ENCODE data around the gene ANKK1.

ANKK1 gene

GRCh38 chr11:113370634-113371033 is 16.9 kb upstream of the ANKK1 start:
- DNase-seq = no peak
- H3K4me1 Mint-ChIP-seq (ENCODE audit: low read depth) = peaks cover 11% of the 10 kb centered on the region
- no peak overlapping the region for H3K4me3 Mint-ChIP-seq
- H3K36me3 Mint-ChIP-seq (ENCODE audit: low read depth) = peaks cover 61% of the 10 kb centered on the region
- H3K9me3 Mint-ChIP-seq = no peaks in the 10 kb centered on the region
- H3K27ac Mint-ChIP-seq = no peak overlapping the region
- no peaks in the 10 kb centered on the region for H3K27me3 Mint-ChIP-seq

DNA sequence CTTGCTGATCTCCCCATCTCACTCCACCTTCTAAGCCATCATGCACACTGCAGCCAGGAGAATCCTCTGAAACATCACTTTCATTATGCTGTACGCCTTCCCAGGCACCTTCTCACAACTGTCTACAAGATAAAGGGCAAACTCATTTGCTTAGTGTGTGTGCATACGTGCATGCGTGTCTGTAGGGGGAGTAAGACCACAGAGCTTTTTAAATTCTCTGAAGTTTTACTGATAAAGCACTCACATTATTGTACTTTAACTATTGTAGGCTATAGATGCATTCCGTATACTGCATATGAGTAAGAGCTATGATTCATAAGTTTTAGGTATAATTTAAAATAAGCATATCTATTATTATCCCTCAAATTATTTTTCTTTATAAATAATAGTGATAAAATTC is 15.3 kb upstream of the ANKK1 start:
- H3K27me3 Mint-ChIP-seq = no peaks in the 10 kb centered on the region
- H3K27ac Mint-ChIP-seq = no peak overlapping the region
- no peak overlapping the region for H3K4me3 Mint-ChIP-seq
- no peak for DNase-seq
- H3K36me3 Mint-ChIP-seq (ENCODE audit: low read depth) = peaks cover 45% of the 10 kb centered on the region
- no peaks in the 10 kb centered on the region for H3K4me1 Mint-ChIP-seq (ENCODE audit: low read depth)
- H3K9me3 Mint-ChIP-seq = no peaks in the 10 kb centered on the region

DNA sequence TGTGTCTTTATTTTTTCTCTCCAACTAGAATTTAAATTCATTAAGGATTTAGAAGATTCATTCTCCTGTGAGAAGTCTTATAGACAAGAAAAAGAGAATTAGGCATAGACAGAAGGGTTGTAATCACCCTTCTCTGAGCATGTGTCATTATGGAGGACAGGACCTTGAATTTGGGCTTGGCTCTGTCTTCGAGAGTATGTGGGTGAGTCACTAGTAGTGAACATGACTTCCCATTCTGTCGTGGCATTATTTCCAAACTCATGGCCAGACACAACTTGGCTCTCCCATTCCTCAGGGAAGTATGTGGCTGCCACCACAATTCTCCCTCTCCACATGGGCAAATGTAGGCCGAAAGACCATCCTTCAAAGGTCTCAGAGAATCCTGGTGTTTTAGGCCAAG is 14.3 kb upstream of the ANKK1 start:
- no peaks in the 10 kb centered on the region for H3K27me3 Mint-ChIP-seq
- no peak for DNase-seq
- peaks cover 37% of the 10 kb centered on the region for H3K36me3 Mint-ChIP-seq (ENCODE audit: low read depth)
- no peak overlapping the region for H3K27ac Mint-ChIP-seq
- H3K4me3 Mint-ChIP-seq = no peak overlapping the region
- H3K4me1 Mint-ChIP-seq (ENCODE audit: low read depth) = no peaks in the 10 kb centered on the region
- H3K9me3 Mint-ChIP-seq = no peaks in the 10 kb centered on the region

- H3K36me3 Mint-ChIP-seq (ENCODE audit: low read depth) = peaks cover 30% of the 10 kb centered on the region
Measured at GRCh38 chr11:113373981-113374560, 13.5 kb upstream of the ANKK1 start.

DNA sequence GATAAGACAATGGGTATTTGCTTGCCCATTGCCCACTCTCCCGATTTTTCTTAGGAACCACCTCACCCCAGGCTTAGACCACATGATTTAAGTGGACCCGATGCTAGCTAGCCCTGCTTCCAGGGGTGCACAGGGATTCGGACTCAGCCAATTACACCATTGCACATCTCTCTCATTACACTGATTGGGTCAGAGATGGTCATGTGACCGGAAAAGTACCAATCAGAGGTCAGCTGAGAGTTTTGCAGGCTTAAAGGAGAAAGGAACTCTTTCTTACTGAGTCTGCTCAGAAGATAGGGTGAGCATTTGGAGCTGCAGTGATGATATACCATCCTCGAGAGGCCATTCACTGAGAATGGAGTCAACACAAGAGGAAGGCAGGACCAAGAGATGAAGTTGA is 12.2 kb upstream of the ANKK1 start:
- Mint-ChIP-seq H3K4me3 (no peak overlapping the region), H3K27me3 (no peaks in the 10 kb centered on the region), H3K27ac (no peak overlapping the region), H3K36me3 (ENCODE audit: low read depth) (peaks cover 29% of the 10 kb centered on the region), H3K4me1 (ENCODE audit: low read depth) (no peaks in the 10 kb centered on the region), H3K9me3 (no peaks in the 10 kb centered on the region)
- no peak for DNase-seq

More at GRCh38 chr11:113373981-113374560, 13.5 kb upstream of the ANKK1 start:
- no peak overlapping the region for H3K27ac Mint-ChIP-seq
- H3K9me3 Mint-ChIP-seq = no peaks in the 10 kb centered on the region
- DNase-seq = no peak
- no peaks in the 10 kb centered on the region for H3K4me1 Mint-ChIP-seq (ENCODE audit: low read depth)
- no peak overlapping the region for H3K4me3 Mint-ChIP-seq
- no peaks in the 10 kb centered on the region for H3K27me3 Mint-ChIP-seq

GRCh38 chr11:113376156-113376555 is 11.4 kb upstream of the ANKK1 start:
- H3K4me1 Mint-ChIP-seq (ENCODE audit: low read depth) = no peaks in the 10 kb centered on the region
- H3K9me3 Mint-ChIP-seq = no peaks in the 10 kb centered on the region
- no peaks in the 10 kb centered on the region for H3K27me3 Mint-ChIP-seq
- no peak for DNase-seq
- peaks cover 30% of the 10 kb centered on the region for H3K36me3 Mint-ChIP-seq (ENCODE audit: low read depth)
- H3K27ac Mint-ChIP-seq = no peak overlapping the region
- no peak overlapping the region for H3K4me3 Mint-ChIP-seq

DNA sequence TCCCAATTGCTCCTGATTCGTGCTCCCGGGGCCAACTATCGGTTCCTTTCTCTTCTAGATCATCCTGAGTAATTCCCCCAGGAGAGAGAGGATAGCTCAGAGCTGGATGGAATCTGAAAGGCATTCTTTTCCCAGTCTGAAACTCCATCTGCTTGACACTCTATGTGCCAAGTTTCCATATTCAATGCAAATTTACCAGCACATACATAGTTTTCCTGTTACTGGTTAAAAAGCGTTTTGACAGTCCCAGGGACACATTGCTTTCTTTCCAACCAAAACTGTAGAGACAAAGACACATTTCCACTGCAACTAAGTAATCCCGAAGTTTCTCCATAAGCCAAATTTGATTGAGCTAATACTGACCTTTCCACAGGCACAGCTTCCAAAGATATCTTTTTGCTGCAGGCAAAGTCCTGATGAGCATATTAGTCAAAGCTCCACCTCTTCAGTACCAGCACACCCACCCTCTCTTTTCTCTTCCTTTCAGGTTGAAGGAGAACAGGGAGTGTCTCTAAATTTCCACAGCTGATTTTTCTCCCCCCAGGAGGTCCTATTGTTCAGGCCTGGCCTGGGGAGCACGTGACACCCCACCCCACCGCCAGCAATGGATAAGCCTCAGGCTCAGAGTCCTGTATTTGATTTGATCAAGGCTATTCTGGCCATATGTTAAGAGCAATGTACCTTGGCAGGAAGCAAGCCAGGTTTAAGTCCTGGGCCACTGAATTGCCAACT is 9.7 kb upstream of the ANKK1 start:
- Mint-ChIP-seq H3K36me3 (ENCODE audit: low read depth) (peaks cover 30% of the 10 kb centered on the region), H3K4me1 (ENCODE audit: low read depth) (no peaks in the 10 kb centered on the region), H3K27ac (no peak overlapping the region)

GRCh38 chr11:113378692-113379091 is 8.9 kb upstream of the ANKK1 start:
- Mint-ChIP-seq H3K27ac (no peak overlapping the region), H3K36me3 (ENCODE audit: low read depth) (peaks cover 26% of the 10 kb centered on the region), H3K4me1 (ENCODE audit: low read depth) (no peaks in the 10 kb centered on the region), H3K4me3 (no peak overlapping the region), H3K27me3 (no peaks in the 10 kb centered on the region), H3K9me3 (no peaks in the 10 kb centered on the region)
- no peak for DNase-seq

More for the DNA sequence above, 9.7 kb upstream of the ANKK1 start:
- H3K27me3 Mint-ChIP-seq = no peaks in the 10 kb centered on the region
- no peaks in the 10 kb centered on the region for H3K9me3 Mint-ChIP-seq
- H3K4me3 Mint-ChIP-seq = no peak overlapping the region
- DNase-seq = no peak

GRCh38 chr11:113382121-113382520 is 5.5 kb upstream of the ANKK1 start:
- Mint-ChIP-seq H3K4me1 (ENCODE audit: low read depth) (no peaks in the 10 kb centered on the region), H3K9me3 (no peaks in the 10 kb centered on the region), H3K27ac (no peak overlapping the region), H3K36me3 (ENCODE audit: low read depth) (peaks cover 21% of the 10 kb centered on the region), H3K4me3 (no peak overlapping the region), H3K27me3 (peaks cover 3% of the 10 kb centered on the region)
- no peak for DNase-seq

DNA sequence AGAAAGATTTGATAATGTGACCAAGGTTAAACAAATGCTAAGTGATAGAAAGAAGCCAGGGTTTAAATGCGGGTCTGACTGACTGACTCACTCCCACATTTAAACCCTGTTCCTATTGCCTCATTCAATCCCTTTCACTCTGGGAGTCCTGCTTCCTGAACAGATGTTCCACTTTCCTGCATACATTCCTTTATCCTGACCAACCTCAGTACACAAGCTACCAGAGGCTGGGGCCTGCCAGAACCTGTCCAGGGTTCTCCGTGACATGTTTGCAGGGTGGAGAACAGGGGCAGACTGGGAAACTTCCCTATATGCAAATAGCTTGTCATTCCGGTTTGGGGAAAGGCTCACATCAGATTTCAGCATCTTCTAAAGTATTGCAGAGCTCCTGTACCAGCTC is 3.0 kb upstream of the ANKK1 start:
- Mint-ChIP-seq H3K4me3 (no peak overlapping the region), H3K4me1 (ENCODE audit: low read depth) (no peaks in the 10 kb centered on the region), H3K36me3 (ENCODE audit: low read depth) (peaks cover 18% of the 10 kb centered on the region), H3K9me3 (no peaks in the 10 kb centered on the region), H3K27me3 (peaks cover 7% of the 10 kb centered on the region), H3K27ac (no peak overlapping the region)
- no peak for DNase-seq

DNA sequence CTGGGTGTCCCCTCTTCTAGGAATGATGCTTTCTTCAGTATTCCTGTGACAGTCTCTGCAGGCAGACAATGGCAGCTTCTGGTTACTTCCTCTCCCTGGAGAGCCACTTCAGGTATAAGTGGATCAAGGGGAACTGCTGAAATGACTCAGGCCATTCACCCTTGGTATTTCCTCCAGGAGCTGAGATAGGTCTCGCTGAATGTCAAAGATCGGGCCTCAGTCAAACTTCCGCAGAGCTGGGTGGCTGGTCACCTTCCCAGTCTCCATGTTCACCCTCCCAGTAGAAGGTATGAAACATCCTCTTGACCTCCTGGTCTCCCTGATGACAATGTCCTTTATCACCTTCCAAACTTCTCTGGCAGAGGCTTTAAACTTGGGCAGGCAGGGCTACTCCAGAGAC is 1.8 kb upstream of the ANKK1 start:
- no peak for DNase-seq
- H3K4me3 Mint-ChIP-seq = no peak overlapping the region
- H3K4me1 Mint-ChIP-seq (ENCODE audit: low read depth) = no peaks in the 10 kb centered on the region
- H3K9me3 Mint-ChIP-seq = no peaks in the 10 kb centered on the region
- H3K27ac Mint-ChIP-seq = no peak overlapping the region
- peaks cover 9% of the 10 kb centered on the region for H3K36me3 Mint-ChIP-seq (ENCODE audit: low read depth)
- peaks cover 7% of the 10 kb centered on the region for H3K27me3 Mint-ChIP-seq

DNA sequence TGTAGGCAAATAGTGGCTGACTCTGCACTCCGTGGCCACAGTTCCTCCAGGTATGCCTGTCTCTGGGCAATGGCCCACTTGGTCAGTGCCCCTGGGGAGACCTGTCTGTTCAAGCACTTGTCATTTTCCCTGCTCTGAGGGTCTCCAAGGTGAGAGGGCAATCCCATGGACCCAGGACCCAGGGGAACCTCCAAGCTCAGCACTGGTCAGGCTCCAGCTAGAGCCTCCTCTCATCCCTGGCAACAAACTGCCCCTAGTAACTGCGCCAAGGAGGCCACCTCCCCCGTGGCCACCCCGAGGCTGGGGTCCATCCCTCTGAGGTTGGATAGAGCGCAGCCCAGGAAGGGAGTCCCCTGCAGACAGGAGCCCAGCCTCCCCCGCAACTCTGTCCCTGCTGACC is 713 bp upstream of the ANKK1 start:
- Mint-ChIP-seq H3K4me1 (ENCODE audit: low read depth) (no peaks in the 10 kb centered on the region), H3K27ac (no peak overlapping the region), H3K36me3 (ENCODE audit: low read depth) (peaks cover 6% of the 10 kb centered on the region), H3K4me3 (no peak overlapping the region), H3K27me3 (peaks cover 7% of the 10 kb centered on the region), H3K9me3 (no peaks in the 10 kb centered on the region)
- DNase-seq = no peak

DNA sequence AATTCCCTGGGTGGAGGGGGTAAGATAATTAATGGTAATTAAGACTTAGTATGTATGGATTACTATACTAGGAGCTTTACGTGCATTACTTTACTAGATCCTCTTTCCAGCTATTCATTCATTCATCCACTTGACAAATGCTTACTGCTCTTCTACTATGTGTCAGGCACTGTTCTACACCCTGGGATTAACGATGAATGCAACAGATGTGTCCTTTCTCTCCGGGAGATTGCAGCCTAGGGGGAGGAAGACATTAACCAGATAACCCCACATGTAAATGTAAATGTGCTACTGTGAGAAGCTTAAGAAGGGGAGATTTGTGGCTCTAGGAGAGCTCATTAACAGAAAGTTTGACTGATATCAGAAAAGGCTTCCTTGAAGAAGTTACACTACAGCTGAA is 1.7 kb downstream of the ANKK1 start:
- no peak for DNase-seq
- no peak overlapping the region for H3K4me3 Mint-ChIP-seq
- no peak overlapping the region for H3K27ac Mint-ChIP-seq
- no peaks in the 10 kb centered on the region for H3K9me3 Mint-ChIP-seq
- H3K36me3 Mint-ChIP-seq (ENCODE audit: low read depth) = no peaks in the 10 kb centered on the region
- peaks cover 7% of the 10 kb centered on the region for H3K27me3 Mint-ChIP-seq
- no peaks in the 10 kb centered on the region for H3K4me1 Mint-ChIP-seq (ENCODE audit: low read depth)

- no peaks in the 10 kb centered on the region for H3K36me3 Mint-ChIP-seq (ENCODE audit: low read depth)
- peaks cover under 1% of the 10 kb centered on the region for H3K27me3 Mint-ChIP-seq
- H3K27ac Mint-ChIP-seq = no peak overlapping the region
- no peaks in the 10 kb centered on the region for H3K4me1 Mint-ChIP-seq (ENCODE audit: low read depth)
- no peak for DNase-seq
- H3K9me3 Mint-ChIP-seq = no peaks in the 10 kb centered on the region
- H3K4me3 Mint-ChIP-seq = no peak overlapping the region
Measured at GRCh38 chr11:113392236-113392921, 4.8 kb downstream of the ANKK1 start.

- H3K9me3 Mint-ChIP-seq = no peaks in the 10 kb centered on the region
- no peaks in the 10 kb centered on the region for H3K36me3 Mint-ChIP-seq (ENCODE audit: low read depth)
- H3K4me1 Mint-ChIP-seq (ENCODE audit: low read depth) = no peaks in the 10 kb centered on the region
- H3K4me3 Mint-ChIP-seq = no peak overlapping the region
- H3K27ac Mint-ChIP-seq = no peak overlapping the region
- no peaks in the 10 kb centered on the region for H3K27me3 Mint-ChIP-seq
- DNase-seq = no peak
Measured at GRCh38 chr11:113393501-113393985, 6.0 kb downstream of the ANKK1 start.
